NCI-H2227 (cell line): ENCODE data around the gene TRAPPC11.

Source experiments
- DNase-seq: peaks from one replicate; lab custom pipeline; 2025; ENCODE audit not compliant: unreplicated experiment; lab: John Stamatoyannopoulos, UW

TRAPPC11 gene

GRCh38 chr4:183636923-183637322 is 22.2 kb upstream of the TRAPPC11 start:
- no peak for DNase-seq

GRCh38 chr4:183637461-183637860 is 21.6 kb upstream of the TRAPPC11 start:
- DNase-seq: no peak

GRCh38 chr4:183638436-183638835 is 20.7 kb upstream of the TRAPPC11 start:
- no peak for DNase-seq

- DNase-seq: no peak
Measured at GRCh38 chr4:183639291-183639690, 19.8 kb upstream of the TRAPPC11 start.

GRCh38 chr4:183645326-183645725 is 13.8 kb upstream of the TRAPPC11 start:
- DNase-seq: no peak

GRCh38 chr4:183657564-183657963 is 1.5 kb upstream of the TRAPPC11 start:
- DNase-seq: no peak

GRCh38 chr4:183658362-183659028 is 598 bp upstream of the TRAPPC11 start:
- DNase-seq: peak; percentile 6

GRCh38 chr4:183659872-183660242 is 764 bp downstream of the TRAPPC11 start:
- no peak for DNase-seq

GRCh38 chr4:183666088-183666487 is 7.0 kb downstream of the TRAPPC11 start:
- DNase-seq: no peak

GRCh38 chr4:183670251-183670650 is 11.2 kb downstream of the TRAPPC11 start:
- DNase-seq: no peak

GRCh38 chr4:183670960-183671555 is 12.0 kb downstream of the TRAPPC11 start:
- DNase-seq: no peak

GRCh38 chr4:183674153-183674552 is 15.1 kb downstream of the TRAPPC11 start:
- DNase-seq: no peak

GRCh38 chr4:183675625-183676024 is 16.5 kb downstream of the TRAPPC11 start:
- DNase-seq: no peak

GRCh38 chr4:183681119-183681518 is 22.0 kb downstream of the TRAPPC11 start:
- no peak for DNase-seq

- DNase-seq: no peak
Measured at GRCh38 chr4:183686461-183686860, 27.4 kb downstream of the TRAPPC11 start.

GRCh38 chr4:183688216-183688615 is 29.1 kb downstream of the TRAPPC11 start:
- no peak for DNase-seq

- no peak for DNase-seq
Measured at GRCh38 chr4:183691006-183691405, 31.9 kb downstream of the TRAPPC11 start.

- no peak for DNase-seq
Measured at GRCh38 chr4:183691897-183692296, 32.8 kb downstream of the TRAPPC11 start.

GRCh38 chr4:183698909-183699308 is 39.8 kb downstream of the TRAPPC11 start:
- DNase-seq: no peak

GRCh38 chr4:183700407-183700806 is 41.3 kb downstream of the TRAPPC11 start:
- no peak for DNase-seq

- DNase-seq: no peak
Measured at GRCh38 chr4:183702492-183702891, 43.4 kb downstream of the TRAPPC11 start.

GRCh38 chr4:183714626-183715025 is 55.5 kb downstream of the TRAPPC11 start:
- no peak for DNase-seq

GRCh38 chr4:183716302-183716701 is 57.2 kb downstream of the TRAPPC11 start:
- no peak for DNase-seq
